Testis (tissue), 3 donors: ENCODE data around the gene DENND4B. TPM values are rescaled to one million over a fixed set of nuclear protein-coding genes. Genes with fewer than 3 reads are reported as not detected.

ENCODE experiments used
- DNase-seq: peaks from one replicate; pipeline ENCODE4 v3.0.0-alpha.2; 2019
- H3K27ac ChIP-seq, 2 donors: fragments of 200-600 bp; sonication (generic); one replicate each; pipeline ENCODE4 v1.5.1; 2019
- H3K27me3 ChIP-seq: fragments of 200-600 bp; sonication (generic); one replicate; pipeline ENCODE4 v1.5.1; 2019
- H3K36me3 ChIP-seq: fragments of 200-600 bp; sonication (generic); one replicate; pipeline ENCODE4 v1.5.1; 2017; ENCODE audit warnings: low read depth; ENCODE audit errors: missing control alignments
- H3K4me1 ChIP-seq: fragments of 200-600 bp; sonication (generic); one replicate; pipeline ENCODE4 v1.5.1; 2019
- H3K4me3 ChIP-seq, 2 donors: fragments of 200-600 bp; sonication (generic); one replicate each; pipeline ENCODE4 v1.5.1; 2017 to 2019
- H3K9me3 ChIP-seq: fragments of 200-600 bp; sonication (generic); one replicate; pipeline ENCODE4 v1.5.1; 2017
- POLR2A ChIP-seq: fragments of 450-650 bp; IDR thresholded peaks from one replicate; pipeline ENCODE4 v1.6.1; 2017; ENCODE audit warnings: antibody characterized with exemption, mild to moderate bottlenecking, moderate library complexity
- WGBS, 2 donors: methylation state at CpG; one replicate each; pipeline ENCODE4 v1.1.5; 2018; 5-methylcytosine and 5-hydroxymethylcytosine counted together
- intact Hi-C: fragments of 100-400 bp; cut with DNase I; formaldehyde crosslinking; loops from one replicate; pipeline ENCODE4 v1.15.1; 2023; ENCODE audit warnings: low total_unique reads
- polyA plus RNA-seq: library from polyadenylated mRNA; stranded (reverse); fragments of 350-450 nt; fragmentation: Illumina TruSeq; extraction: RNeasy Lipid Tissue Mini Kit (QIAGEN cat#74804); gene quantifications from one replicate; pipeline ENCODE4 v1.2.3, GENCODE V29; 2014; ENCODE audit warnings: low read depth, low replicate concordance; ENCODE audit not compliant: insufficient read depth
- total RNA-seq, 2 donors: library from RNA; depleted of rRNA; stranded (reverse); fragments of >200 nt; gene quantifications; one replicate each; pipeline ENCODE4 v1.2.3, GENCODE V29; 2016
- TF ChIP-seq, protein P1 (sequence below), 3 experiments: fragments of 450-650 bp in 2 of 3; fragments of 200-600 bp in 1 of 3; sonication (generic) in 1 of 3; IDR thresholded peaks; one replicate each; pipeline ENCODE4 v1.5.1; 2016 to 2019; ENCODE audit warnings: antibody characterized with exemption in 3 of 3, mild to moderate bottlenecking in 2 of 3, moderate library complexity in 1 of 3

DENND4B gene
- total and polyA plus RNA-seq, 3 donors from 2014 or later, result 25.4 to 59.0 (median 54.5) TPM

DNA sequence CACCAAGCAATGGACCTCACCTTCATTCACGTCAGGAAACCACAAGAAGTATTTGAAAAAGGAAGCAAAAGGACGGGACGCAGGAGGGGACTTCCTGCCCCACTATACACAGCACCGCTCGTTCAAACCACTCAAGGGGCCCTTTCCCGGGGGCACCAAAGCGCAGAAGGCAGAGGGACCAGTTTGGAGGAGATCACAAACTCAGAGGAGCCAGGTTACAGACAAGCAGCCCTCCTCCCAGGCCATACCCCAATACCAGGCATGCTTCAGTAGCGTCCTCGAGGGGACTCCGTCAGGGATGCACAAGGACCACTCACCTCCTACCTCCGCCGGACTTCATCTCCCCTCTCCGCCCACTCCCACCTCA lies 11.2 kb upstream of the DENND4B start:
- no peaks in the 10 kb centered on the region for H3K9me3 ChIP-seq
- TF ChIP-seq, protein P1, sequence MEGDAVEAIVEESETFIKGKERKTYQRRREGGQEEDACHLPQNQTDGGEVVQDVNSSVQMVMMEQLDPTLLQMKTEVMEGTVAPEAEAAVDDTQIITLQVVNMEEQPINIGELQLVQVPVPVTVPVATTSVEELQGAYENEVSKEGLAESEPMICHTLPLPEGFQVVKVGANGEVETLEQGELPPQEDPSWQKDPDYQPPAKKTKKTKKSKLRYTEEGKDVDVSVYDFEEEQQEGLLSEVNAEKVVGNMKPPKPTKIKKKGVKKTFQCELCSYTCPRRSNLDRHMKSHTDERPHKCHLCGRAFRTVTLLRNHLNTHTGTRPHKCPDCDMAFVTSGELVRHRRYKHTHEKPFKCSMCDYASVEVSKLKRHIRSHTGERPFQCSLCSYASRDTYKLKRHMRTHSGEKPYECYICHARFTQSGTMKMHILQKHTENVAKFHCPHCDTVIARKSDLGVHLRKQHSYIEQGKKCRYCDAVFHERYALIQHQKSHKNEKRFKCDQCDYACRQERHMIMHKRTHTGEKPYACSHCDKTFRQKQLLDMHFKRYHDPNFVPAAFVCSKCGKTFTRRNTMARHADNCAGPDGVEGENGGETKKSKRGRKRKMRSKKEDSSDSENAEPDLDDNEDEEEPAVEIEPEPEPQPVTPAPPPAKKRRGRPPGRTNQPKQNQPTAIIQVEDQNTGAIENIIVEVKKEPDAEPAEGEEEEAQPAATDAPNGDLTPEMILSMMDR (IDR thresholded peaks at IDR 0.05), result no peak
- TF ChIP-seq POLR2A, result no peak
- intact Hi-C loops, result no loop called here
- 0 to 2% methylated on average over 11 to 13 of the region's 13 CpGs for WGBS, 2 donors
- peak; percentile 28 for DNase-seq
- H3K4me1 ChIP-seq, result peaks cover 41% of the 10 kb centered on the region
- peak overlapping the region; percentile 94 to 99 for H3K4me3 ChIP-seq
- no peaks in the 10 kb centered on the region for H3K36me3 ChIP-seq
- H3K27me3 ChIP-seq, result no peaks in the 10 kb centered on the region
- peak overlapping the region; percentile 94 to 96 for H3K27ac ChIP-seq

DNA sequence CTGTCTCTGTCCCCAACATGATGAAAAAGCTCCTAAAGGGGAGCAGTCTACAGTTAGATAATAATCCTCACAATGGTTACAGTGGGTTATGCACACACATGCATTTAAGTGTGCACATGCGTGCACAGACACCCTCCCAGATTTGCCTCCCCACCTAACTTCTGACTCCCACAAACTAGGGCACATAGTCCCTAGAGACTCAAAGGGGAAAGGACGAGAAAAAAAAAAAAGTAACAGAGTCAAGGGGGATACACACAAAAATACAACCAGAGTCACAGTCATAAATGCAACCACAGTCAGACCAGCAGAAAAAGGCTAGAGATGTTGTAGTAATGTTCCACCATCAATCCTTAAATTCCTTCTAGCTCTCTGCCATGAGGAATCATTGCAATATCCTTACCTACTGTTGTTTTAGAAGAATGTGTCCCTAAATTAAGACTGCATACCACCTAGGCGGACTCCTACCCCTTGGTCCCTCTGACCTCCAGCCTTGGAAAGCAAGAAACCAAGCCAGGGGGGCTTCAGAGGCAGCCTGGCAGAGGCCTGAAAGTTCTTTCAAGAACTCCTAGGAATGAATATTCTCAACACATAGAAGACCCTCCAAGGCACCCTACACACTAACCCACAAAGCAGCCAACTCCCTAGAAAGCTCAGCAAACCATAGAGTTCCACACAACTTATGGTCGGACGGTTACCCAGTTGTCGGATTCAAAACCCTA lies 10.6 kb upstream of the DENND4B start:
- intact Hi-C loops, result no loop called here
- Histone ChIP-seq H3K27me3 (no peaks in the 10 kb centered on the region), H3K9me3 (no peaks in the 10 kb centered on the region), H3K4me1 (peaks cover 36% of the 10 kb centered on the region), H3K4me3 (peak overlapping the region; percentile 94 to 99), H3K36me3 (no peaks in the 10 kb centered on the region), H3K27ac (peak overlapping the region; percentile 94 to 96)
- DNase-seq, result no peak
- WGBS, 2 donors, result 20 to 26% methylated on average over 6 of the region's 6 CpGs
- no peak for TF ChIP-seq POLR2A
- TF ChIP-seq, protein P1 (IDR thresholded peaks at IDR 0.05), result no peak

DNA sequence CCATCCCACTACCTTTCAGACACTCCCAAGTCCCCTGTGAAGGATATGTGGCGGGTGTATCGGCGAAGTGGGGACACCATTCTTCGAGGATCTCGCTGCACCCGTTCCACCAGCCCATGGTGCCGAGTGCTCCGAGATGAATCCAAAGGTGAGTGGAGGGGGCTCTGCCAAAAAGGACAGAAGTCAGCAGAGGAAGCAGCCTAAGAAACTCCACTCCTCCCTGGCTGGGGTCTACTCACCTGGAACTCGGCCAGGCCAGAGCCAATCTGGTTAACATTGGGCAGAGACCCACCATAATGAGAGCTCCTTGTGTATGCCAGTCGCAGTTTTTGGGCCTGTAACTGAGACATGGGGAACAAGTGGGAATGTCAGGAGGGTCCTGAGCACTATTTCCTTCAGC lies 8.3 kb upstream of the DENND4B start:
- DNase-seq, result no peak
- Histone ChIP-seq H3K36me3 (no peaks in the 10 kb centered on the region), H3K4me1 (peaks cover 29% of the 10 kb centered on the region), H3K9me3 (no peaks in the 10 kb centered on the region), H3K27ac (no peak overlapping the region), H3K4me3 (no peak overlapping the region), H3K27me3 (no peaks in the 10 kb centered on the region)
- intact Hi-C loops, result no loop called here
- 89 to 90% methylated on average over 10 of the region's 10 CpGs for WGBS, 2 donors
- TF ChIP-seq, protein P1 (IDR thresholded peaks at IDR 0.05), result no peak
- TF ChIP-seq POLR2A, result no peak

DNA sequence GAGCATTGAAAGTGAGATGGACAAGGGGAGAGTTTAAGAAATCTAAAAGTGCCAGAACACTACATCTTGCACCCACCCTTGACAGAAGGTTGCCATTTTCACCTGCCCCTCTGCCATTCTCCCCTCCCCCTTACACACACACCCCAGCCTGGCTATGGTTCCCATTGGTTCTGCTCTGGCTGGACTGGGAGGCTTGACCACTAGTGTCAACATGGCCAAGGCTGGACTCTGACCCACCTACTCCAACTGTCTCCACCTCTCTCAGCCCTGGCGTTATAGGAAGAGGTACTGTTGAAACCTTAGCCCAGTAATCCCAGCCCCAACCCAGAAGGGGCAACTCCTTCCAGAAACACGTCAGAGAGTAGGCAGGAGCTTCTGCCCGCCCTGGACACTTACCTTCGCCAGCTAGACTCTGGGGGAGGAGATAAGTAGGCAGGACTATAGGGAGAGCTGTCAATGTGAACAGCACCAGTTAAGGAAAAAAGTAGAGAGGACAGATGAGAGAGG lies 7.4 kb upstream of the DENND4B start:
- Histone ChIP-seq H3K27me3 (no peaks in the 10 kb centered on the region), H3K9me3 (no peaks in the 10 kb centered on the region), H3K36me3 (no peaks in the 10 kb centered on the region), H3K4me3 (no peak overlapping the region), H3K27ac (no peak overlapping the region), H3K4me1 (peaks cover 23% of the 10 kb centered on the region)
- WGBS, 2 donors, result 54 to 65% methylated on average over 4 of the region's 4 CpGs
- TF ChIP-seq POLR2A, result no peak
- TF ChIP-seq, protein P1 (IDR thresholded peaks at IDR 0.05), result no peak
- DNase-seq, result no peak
- intact Hi-C loops, result no loop called here

DNA sequence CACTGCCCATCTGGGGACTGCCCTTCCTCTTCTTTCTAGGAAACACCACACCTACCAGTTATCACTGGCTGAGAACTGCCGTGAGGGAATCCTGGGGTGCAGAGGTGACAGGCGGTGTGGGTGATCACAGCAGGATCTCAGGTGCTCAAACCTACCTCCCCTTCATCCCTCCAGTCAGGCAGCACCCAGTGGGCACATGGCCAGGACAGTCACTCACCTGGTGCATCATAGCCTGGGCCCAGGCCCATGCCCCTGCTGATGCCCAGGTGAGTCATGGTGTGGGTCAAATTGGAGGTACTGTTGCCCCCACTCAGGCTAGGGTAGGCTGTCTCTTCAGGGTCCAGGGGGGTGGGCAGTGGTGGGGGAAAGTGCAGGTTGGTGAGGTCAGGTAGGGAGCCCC lies 5.3 kb upstream of the DENND4B start:
- H3K36me3 ChIP-seq, result no peaks in the 10 kb centered on the region
- no peak overlapping the region for H3K4me3 ChIP-seq
- H3K9me3 ChIP-seq, result no peaks in the 10 kb centered on the region
- H3K27ac ChIP-seq, result no peak overlapping the region
- WGBS, 2 donors, result 82 to 92% methylated on average over 2 of the region's 2 CpGs
- no peak for DNase-seq
- H3K27me3 ChIP-seq, result no peaks in the 10 kb centered on the region
- TF ChIP-seq POLR2A, result no peak
- TF ChIP-seq, protein P1 (IDR thresholded peaks at IDR 0.05), result no peak
- intact Hi-C loops, result no loop called here
- peaks cover 16% of the 10 kb centered on the region for H3K4me1 ChIP-seq
